ENCODE measurements around the gene MCF2L2. TPM values are rescaled to one million over a fixed set of nuclear protein-coding genes. Genes with fewer than 3 reads are reported as not detected.

The MCF2L2 gene
- total and polyA plus RNA-seq, 2 donors (not counting 1 experiment from before 2014, with no cell fraction given) = 0.03 to 1.6 TPM

DNA sequence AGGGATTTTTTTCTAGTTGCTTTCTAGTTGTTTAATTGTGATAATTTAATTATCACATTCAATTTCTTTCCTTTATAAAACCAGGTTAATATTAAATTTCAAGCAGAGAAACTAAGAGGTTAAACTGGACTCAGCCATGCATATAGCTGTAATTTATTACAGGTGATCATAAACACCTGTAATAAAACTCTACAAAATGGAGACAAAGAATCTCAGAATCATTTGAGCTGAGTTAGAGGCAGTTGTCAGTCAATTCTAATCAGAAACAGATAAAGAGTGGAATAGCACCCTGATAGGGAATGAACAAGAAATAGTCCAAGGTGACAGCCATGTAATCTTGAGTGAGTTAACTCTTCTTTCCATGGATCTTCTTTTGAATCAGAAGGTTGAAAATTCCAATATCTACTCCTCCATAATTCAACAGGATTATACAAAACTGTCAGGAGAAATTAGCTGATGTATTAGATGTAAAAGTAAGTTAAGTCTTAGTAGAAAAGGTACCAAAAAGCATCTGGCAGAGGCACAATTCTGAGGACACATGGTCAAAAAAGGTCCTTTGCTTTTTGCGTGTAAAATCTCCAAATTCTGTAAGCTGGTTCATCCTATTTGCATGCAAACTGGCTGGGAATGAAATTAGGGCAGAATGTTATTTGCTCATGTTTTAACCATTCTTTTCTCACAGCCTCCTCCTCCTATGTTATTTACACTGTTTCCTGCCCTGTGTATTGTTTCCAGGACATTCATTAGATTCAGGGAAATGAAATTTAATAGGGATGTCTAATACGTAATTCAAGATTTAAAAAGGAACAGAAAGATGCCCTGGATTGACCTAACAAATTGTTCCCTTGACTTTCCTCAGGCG is 214.8 kb downstream of the MCF2L2 start:
- no peak overlapping the region for H3K4me2 ChIP-seq (replicated peaks; ENCODE audit: low read depth, low read length, poor library complexity, severe bottlenecking)
- Mint-ChIP-seq H3K4me1 (peaks cover 25% of the 10 kb centered on the region), H3K27ac (no peak overlapping the region)

More for the DNA sequence above, 214.8 kb downstream of the MCF2L2 start:
- ChIA-PET CTCF (no interaction called here), POLR2A (no interaction called here)
- Mint-ChIP-seq H3K4me3 (no peak overlapping the region), H3K9me3 (ENCODE audit: insufficient read depth) (no peaks in the 10 kb centered on the region), H3K27me3 (peaks cover 54% of the 10 kb centered on the region)
- no peaks in the 10 kb centered on the region for H4K20me1 ChIP-seq (ENCODE audit: control insufficient read depth, insufficient read depth, low read length, poor library complexity, severe bottlenecking)
- intact Hi-C loops (cut with micrococcal nuclease) = no loop called here
- H3K27me3 ChIP-seq (replicated peaks in 1 of 4; ENCODE audit: control extremely low read depth in 1 of 4, control insufficient read depth in 3 of 4, insufficient read depth in 4 of 4, low read length in 3 of 4) = peaks cover 0 to 23% (median 10%) of the 10 kb centered on the region in 4 experiments
- no peaks in the 10 kb centered on the region for H3K79me2 ChIP-seq (ENCODE audit: control insufficient read depth, insufficient read depth, low read length)
- no peak overlapping the region for H3K9ac ChIP-seq (ENCODE audit: low read length)
- DNase-seq = no peak
- no peaks in the 10 kb centered on the region for H3K9me3 ChIP-seq (ENCODE audit: control extremely low read depth in 1 of 3, control insufficient read depth in 2 of 3, insufficient read depth in 1 of 3, low read length in 2 of 3)
- no peak for TF ChIP-seq CTCF (IDR thresholded peaks at IDR 0.05)
- no peak for ATAC-seq (ENCODE audit: low read depth)
- 100% methylated on average over 2 of the region's 3 CpGs for WGBS (ENCODE audit: insufficient coverage)
- H2AFZ ChIP-seq (ENCODE audit: insufficient read depth, low read depth, low read length, poor library complexity, severe bottlenecking) = no peak overlapping the region
- H3K4me3 ChIP-seq (ENCODE audit: control extremely low read depth in 1 of 5, extremely low read depth in 1 of 5, insufficient read depth in 1 of 5, low read depth in 2 of 5, low read length in 4 of 5) = no peak overlapping the region
- H3K36me3 ChIP-seq (replicated peaks in 1 of 2; ENCODE audit: control extremely low read depth in 1 of 2, control insufficient read depth in 1 of 2, extremely low read depth in 1 of 2, insufficient read depth in 2 of 2, low read length in 1 of 2) = no peaks in the 10 kb centered on the region
- peaks cover 15 to 21% of the 10 kb centered on the region in 2 donors for H3K4me1 ChIP-seq (ENCODE audit: control insufficient read depth in 2 of 2, insufficient read depth in 2 of 2, low read length in 2 of 2)
- H3K27ac ChIP-seq (ENCODE audit: low read length in 2 of 2) = no peak overlapping the region

Measured in B cell (primary cell).